GM13977 (cell line): ENCODE results near the gene SLFNL1.

Source experiments
- DNase-seq: peaks from one replicate; pipeline ENCODE4 v3.0.0; 2012; ENCODE audit warnings: low spot score
- CTCF ChIP-seq: IDR thresholded peaks from 2 replicates; pipeline ENCODE4 v1.5.1; 2012; ENCODE audit warnings: mild to moderate bottlenecking, control low read depth; ENCODE audit not compliant: insufficient read depth; ENCODE audit errors: extremely low read depth, missing control alignments
- in situ Hi-C: fragments of 300-500 bp; cut with MboI; formaldehyde crosslinking; loops from one replicate; pipeline ENCODE4 v1.12.0; 2022; ENCODE audit warnings: low sequenced_read_pairs, low pct_unique_long_range_greater_than_20kb, mixed read lengths, inconsistent platforms; ENCODE audit not compliant: unreplicated experiment

Gene SLFNL1

GRCh38 chr1:41015281-41015896 lies 6.1 kb downstream of the SLFNL1 start:
- no peak for TF ChIP-seq CTCF
- DNase-seq: no peak
- in situ Hi-C loops: no loop called here

- no peak for TF ChIP-seq CTCF
- in situ Hi-C loops: no loop called here
Measured at GRCh38 chr1:41014871-41015270, 6.7 kb downstream of the SLFNL1 start.

GRCh38 chr1:41013796-41014195 lies 7.7 kb downstream of the SLFNL1 start:
- in situ Hi-C loops: no loop called here
- DNase-seq: no peak
- no peak for TF ChIP-seq CTCF

More at GRCh38 chr1:41014871-41015270, 6.7 kb downstream of the SLFNL1 start:
- DNase-seq: no peak

- no peak for TF ChIP-seq CTCF
- in situ Hi-C loops: no loop called here
- DNase-seq: no peak
Measured at GRCh38 chr1:41013024-41013423, 8.5 kb downstream of the SLFNL1 start.

DNA sequence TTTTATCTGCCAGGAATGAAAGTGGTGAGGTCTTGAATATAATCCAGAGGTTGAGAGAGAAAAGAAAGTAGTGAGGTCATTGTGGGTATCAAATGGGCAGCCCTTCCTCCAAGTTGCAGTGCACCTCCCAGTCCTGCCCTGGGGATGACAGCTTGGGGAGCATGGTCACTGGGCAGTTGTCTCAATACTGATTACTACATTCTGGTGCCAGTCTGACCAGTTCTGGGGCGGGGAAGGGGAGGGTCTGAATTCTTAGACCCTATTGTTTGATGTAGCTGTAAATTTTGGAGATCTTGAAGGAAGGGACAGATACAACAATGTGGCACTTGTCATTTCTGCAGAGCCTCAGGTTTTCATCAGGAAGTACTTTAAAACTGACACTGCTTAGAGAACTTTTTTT lies 11.2 kb downstream of the SLFNL1 start:
- TF ChIP-seq CTCF: no peak
- no peak for DNase-seq
- in situ Hi-C loops: no loop called here

DNA sequence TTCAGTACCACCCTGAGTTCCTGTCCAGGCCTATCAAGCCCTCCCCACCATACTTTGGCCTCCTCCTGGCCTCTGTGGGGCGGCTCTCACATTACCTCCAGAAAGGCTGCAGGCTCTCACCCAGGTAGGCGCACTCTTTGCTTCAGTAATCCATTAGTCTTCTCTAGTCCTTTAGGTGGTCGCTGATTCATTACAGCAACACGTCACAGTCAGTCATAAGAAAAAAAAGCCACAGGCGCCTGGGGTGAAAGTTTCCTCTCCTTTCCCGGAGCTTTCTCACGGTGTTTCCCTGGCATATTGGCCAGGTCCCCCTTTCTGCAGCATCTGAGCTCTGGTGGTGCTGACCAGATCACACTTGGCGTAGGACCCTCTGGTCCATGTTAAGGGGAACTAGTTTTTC lies 12.1 kb downstream of the SLFNL1 start:
- in situ Hi-C loops: no loop called here
- no peak for TF ChIP-seq CTCF
- DNase-seq: no peak
